ENCODE data around the gene PTCD1.

PTCD1 gene

GRCh38 chr7:99438573-99439480 is at the start of gene PTCD1, which contains the start of gene CPSF4:
Gene PTCD1, minus strand, starts transcription at chr7:99438798. Its CDS starts 3,556 bp downstream, at chr7:99435242.
Gene CPSF4, plus strand, starts transcription at chr7:99438943. Its CDS starts 140 bp downstream, at chr7:99439083.
- peak within 1 kb of the TSS; percentile 97 for H2AFZ ChIP-seq (ENCODE audit: low read length, unreplicated experiment)
- peak within 1 kb of the TSS; percentile 59 for H3K27ac ChIP-seq (ENCODE audit: low read depth, low read length)
- H3K27me3 ChIP-seq (ENCODE audit: insufficient read depth, low read length) = no peaks in the 10 kb centered on the region
- H3K36me3 ChIP-seq (ENCODE audit: insufficient read depth, low read length) = peaks cover 9% of the 10 kb centered on the region
- H3K4me3 ChIP-seq (ENCODE audit: low read depth, low read length) = peak within 1 kb of the TSS; percentile 84
- peaks cover 12% of the 10 kb centered on the region for H3K4me1 ChIP-seq (ENCODE audit: control insufficient read depth, insufficient read depth, low read length, unreplicated experiment)
- H3K79me2 ChIP-seq (ENCODE audit: control insufficient read depth, insufficient read depth, low read length, unreplicated experiment) = peaks cover 47% of the 10 kb centered on the region

- no peak overlapping the region for H3K27ac ChIP-seq (ENCODE audit: low read depth, low read length)
- H3K4me3 ChIP-seq (ENCODE audit: low read depth, low read length) = no peak overlapping the region
- H2AFZ ChIP-seq (ENCODE audit: low read length, unreplicated experiment) = no peak overlapping the region
- H3K79me2 ChIP-seq (ENCODE audit: control insufficient read depth, insufficient read depth, low read length, unreplicated experiment) = no peaks in the 10 kb centered on the region
- H3K4me1 ChIP-seq (ENCODE audit: control insufficient read depth, insufficient read depth, low read length, unreplicated experiment) = no peaks in the 10 kb centered on the region
- no peaks in the 10 kb centered on the region for H3K27me3 ChIP-seq (ENCODE audit: insufficient read depth, low read length)
- H3K36me3 ChIP-seq (ENCODE audit: insufficient read depth, low read length) = peaks cover 25% of the 10 kb centered on the region
These were observed 46.5 kb upstream of the PTCD1 start for GRCh38 chr7:99485094-99485493.

GRCh38 chr7:99478464-99479440 is 40.2 kb upstream of the PTCD1 start:
- Histone ChIP-seq H3K4me3 (ENCODE audit: low read depth, low read length) (no peak overlapping the region), H3K27ac (ENCODE audit: low read depth, low read length) (no peak overlapping the region), H3K79me2 (ENCODE audit: control insufficient read depth, insufficient read depth, low read length, unreplicated experiment) (peaks cover 36% of the 10 kb centered on the region), H3K27me3 (ENCODE audit: insufficient read depth, low read length) (no peaks in the 10 kb centered on the region), H3K36me3 (ENCODE audit: insufficient read depth, low read length) (peaks cover 4% of the 10 kb centered on the region; the same call in 1 of the 2 replicates), H2AFZ (ENCODE audit: low read length, unreplicated experiment) (no peak overlapping the region), H3K4me1 (ENCODE audit: control insufficient read depth, insufficient read depth, low read length, unreplicated experiment) (peaks cover 4% of the 10 kb centered on the region)

GRCh38 chr7:99476107-99476506 is 37.5 kb upstream of the PTCD1 start:
- Histone ChIP-seq H3K79me2 (ENCODE audit: control insufficient read depth, insufficient read depth, low read length, unreplicated experiment) (peaks cover 46% of the 10 kb centered on the region), H3K27me3 (ENCODE audit: insufficient read depth, low read length) (no peaks in the 10 kb centered on the region), H2AFZ (ENCODE audit: low read length, unreplicated experiment) (no peak overlapping the region), H3K27ac (ENCODE audit: low read depth, low read length) (no peak overlapping the region), H3K4me1 (ENCODE audit: control insufficient read depth, insufficient read depth, low read length, unreplicated experiment) (peaks cover 6% of the 10 kb centered on the region), H3K36me3 (ENCODE audit: insufficient read depth, low read length) (peaks cover 4% of the 10 kb centered on the region; the same call in 1 of the 2 replicates), H3K4me3 (ENCODE audit: low read depth, low read length) (no peak overlapping the region)

GRCh38 chr7:99473315-99473596 is 34.7 kb upstream of the PTCD1 start:
- peak overlapping the region; percentile 98 for H2AFZ ChIP-seq (ENCODE audit: low read length, unreplicated experiment)
- peak overlapping the region; percentile 89 for H3K4me3 ChIP-seq (ENCODE audit: low read depth, low read length)
- H3K4me1 ChIP-seq (ENCODE audit: control insufficient read depth, insufficient read depth, low read length, unreplicated experiment) = peaks cover 6% of the 10 kb centered on the region
- H3K27ac ChIP-seq (ENCODE audit: low read depth, low read length) = peak overlapping the region; percentile 22; the same call in 1 of the 2 replicates
- H3K27me3 ChIP-seq (ENCODE audit: insufficient read depth, low read length) = no peaks in the 10 kb centered on the region
- H3K36me3 ChIP-seq (ENCODE audit: insufficient read depth, low read length) = no peaks in the 10 kb centered on the region
- peaks cover 42% of the 10 kb centered on the region for H3K79me2 ChIP-seq (ENCODE audit: control insufficient read depth, insufficient read depth, low read length, unreplicated experiment)

GRCh38 chr7:99472561-99473314 is 34.1 kb upstream of the PTCD1 start, which contains the start of gene ZNF789:
Gene ZNF789, plus strand, starts transcription at chr7:99472890. Its CDS starts 3,567 bp downstream, at chr7:99476457.
- H2AFZ ChIP-seq (ENCODE audit: low read length, unreplicated experiment) = peak within 1 kb of the TSS; percentile 98
- H3K27me3 ChIP-seq (ENCODE audit: insufficient read depth, low read length) = no peaks in the 10 kb centered on the region
- H3K4me3 ChIP-seq (ENCODE audit: low read depth, low read length) = peak within 1 kb of the TSS; percentile 89
- H3K36me3 ChIP-seq (ENCODE audit: insufficient read depth, low read length) = no peaks in the 10 kb centered on the region
- peak within 1 kb of the TSS; percentile 55 for H3K27ac ChIP-seq (ENCODE audit: low read depth, low read length)
- H3K79me2 ChIP-seq (ENCODE audit: control insufficient read depth, insufficient read depth, low read length, unreplicated experiment) = peaks cover 38% of the 10 kb centered on the region
- H3K4me1 ChIP-seq (ENCODE audit: control insufficient read depth, insufficient read depth, low read length, unreplicated experiment) = peaks cover 6% of the 10 kb centered on the region

GRCh38 chr7:99469381-99470065 is 30.9 kb upstream of the PTCD1 start:
- no peak overlapping the region for H2AFZ ChIP-seq (ENCODE audit: low read length, unreplicated experiment)
- H3K27ac ChIP-seq (ENCODE audit: low read depth, low read length) = no peak overlapping the region
- H3K4me1 ChIP-seq (ENCODE audit: control insufficient read depth, insufficient read depth, low read length, unreplicated experiment) = peaks cover 6% of the 10 kb centered on the region
- H3K79me2 ChIP-seq (ENCODE audit: control insufficient read depth, insufficient read depth, low read length, unreplicated experiment) = peaks cover 35% of the 10 kb centered on the region
- no peaks in the 10 kb centered on the region for H3K36me3 ChIP-seq (ENCODE audit: insufficient read depth, low read length)
- H3K27me3 ChIP-seq (ENCODE audit: insufficient read depth, low read length) = no peaks in the 10 kb centered on the region
- no peak overlapping the region for H3K4me3 ChIP-seq (ENCODE audit: low read depth, low read length)

GRCh38 chr7:99468336-99468918 is 29.8 kb upstream of the PTCD1 start:
- Histone ChIP-seq H3K27me3 (ENCODE audit: insufficient read depth, low read length) (no peaks in the 10 kb centered on the region), H3K79me2 (ENCODE audit: control insufficient read depth, insufficient read depth, low read length, unreplicated experiment) (peaks cover 36% of the 10 kb centered on the region), H2AFZ (ENCODE audit: low read length, unreplicated experiment) (no peak overlapping the region), H3K27ac (ENCODE audit: low read depth, low read length) (no peak overlapping the region), H3K36me3 (ENCODE audit: insufficient read depth, low read length) (peaks cover 5% of the 10 kb centered on the region; the same call in 1 of the 2 replicates), H3K4me1 (ENCODE audit: control insufficient read depth, insufficient read depth, low read length, unreplicated experiment) (no peaks in the 10 kb centered on the region), H3K4me3 (ENCODE audit: low read depth, low read length) (no peak overlapping the region)

- Histone ChIP-seq H3K36me3 (ENCODE audit: insufficient read depth, low read length) (peaks cover 9% of the 10 kb centered on the region), H3K27me3 (ENCODE audit: insufficient read depth, low read length) (no peaks in the 10 kb centered on the region), H2AFZ (ENCODE audit: low read length, unreplicated experiment) (peak overlapping the region; percentile 89), H3K4me1 (ENCODE audit: control insufficient read depth, insufficient read depth, low read length, unreplicated experiment) (no peaks in the 10 kb centered on the region), H3K27ac (ENCODE audit: low read depth, low read length) (peak overlapping the region; percentile 54; the same call in 1 of the 2 replicates), H3K79me2 (ENCODE audit: control insufficient read depth, insufficient read depth, low read length, unreplicated experiment) (peaks cover 57% of the 10 kb centered on the region), H3K4me3 (ENCODE audit: low read depth, low read length) (peak overlapping the region; percentile 98)
These were observed 26.8 kb upstream of the PTCD1 start for GRCh38 chr7:99465421-99465768.
